GM12892 (cell line): Measurements from ENCODE around the gene TXNDC12.

Experiments used
- DNase-seq: peaks from one replicate; pipeline ENCODE4 v3.0.0; 2011; ENCODE audit not compliant: insufficient read length
- FAIRE-seq: peaks from 2 replicates; lab custom pipeline; 2011; peaks lifted over from hg19 to GRCh38; lab: Jason Lieb, UNC
- POLR2A ChIP-seq: IDR thresholded peaks from 2 replicates; pipeline ENCODE4 v1.6.1; 2011; ENCODE audit warnings: low read depth, low read length, control low read depth
- POLR2AphosphoS5 ChIP-seq: IDR thresholded peaks from 2 replicates; pipeline ENCODE4 v1.6.1; 2011; ENCODE audit warnings: low read depth, low read length, control low read depth
- TAF1 ChIP-seq: IDR thresholded peaks from 2 replicates; pipeline ENCODE4 v1.6.1; 2011; ENCODE audit warnings: low read depth, mild to moderate bottlenecking, control low read depth, low read length, borderline replicate concordance

The TXNDC12 gene

DNA sequence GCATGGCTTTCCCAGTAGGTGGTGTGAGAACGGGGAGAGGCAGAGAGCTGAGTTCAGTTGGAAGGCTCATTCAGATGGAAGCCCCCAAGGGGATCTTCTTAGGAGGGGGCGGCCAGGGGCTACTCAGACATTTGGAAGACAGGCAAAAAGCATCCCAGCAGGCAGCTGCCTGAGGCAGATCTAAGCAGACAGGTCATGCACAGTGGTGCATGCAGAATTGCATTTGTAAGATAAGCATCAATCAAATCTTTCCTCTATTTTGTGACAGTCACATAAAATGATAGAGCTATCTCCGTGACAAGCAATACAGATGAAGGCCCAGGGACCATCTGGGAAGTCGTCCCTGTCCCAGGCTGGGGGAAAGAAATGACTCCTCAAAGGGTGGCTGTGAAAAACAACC, 68.3 kb downstream of the TXNDC12 start:
- no peak for FAIRE-seq
- no peak for DNase-seq

DNA sequence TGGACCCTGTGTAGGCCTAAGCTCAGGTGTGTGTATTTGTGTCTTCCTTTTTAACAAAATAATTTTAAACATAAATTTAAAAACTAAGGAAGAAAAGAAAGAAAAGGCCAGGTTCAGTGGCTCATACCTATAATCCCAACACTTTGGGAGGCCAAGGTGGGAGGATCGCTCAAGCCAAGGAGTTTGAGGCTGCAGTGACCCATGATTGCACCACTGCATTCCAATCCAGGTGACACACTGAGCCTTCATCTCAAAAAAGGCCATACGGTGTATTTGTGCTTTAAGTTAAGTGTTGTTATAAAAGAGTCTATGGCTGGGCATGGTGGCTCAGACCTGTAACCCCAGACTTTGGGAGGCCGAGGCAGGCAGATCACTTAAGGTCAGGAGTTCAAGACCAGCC, 72.8 kb downstream of the TXNDC12 start:
- DNase-seq (no peak), FAIRE-seq (no peak)
- TF ChIP-seq POLR2A, result no peak
- no peak for TF ChIP-seq POLR2AphosphoS5
- TF ChIP-seq TAF1, result no peak

More for the DNA sequence above, 68.3 kb downstream of the TXNDC12 start:
- TF ChIP-seq POLR2A (no peak), TAF1 (no peak), POLR2AphosphoS5 (no peak)

DNA sequence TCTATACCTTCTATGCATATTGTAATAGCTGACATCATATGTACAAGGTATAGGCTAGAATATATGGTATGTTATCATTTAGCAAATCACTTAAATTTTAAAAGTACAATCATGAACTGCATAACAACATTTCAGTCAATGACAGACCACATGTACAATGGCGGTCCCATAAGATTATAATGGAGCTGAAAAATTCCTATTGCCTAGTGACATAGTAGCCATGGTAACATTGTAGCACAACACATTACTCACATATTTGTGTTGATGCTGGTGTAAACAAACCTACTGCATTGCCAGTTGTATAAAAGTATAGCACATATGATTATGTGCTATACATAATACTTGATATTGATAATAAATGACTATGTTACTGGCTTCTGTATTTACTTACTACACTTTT, 73.4 kb downstream of the TXNDC12 start:
- DNase-seq (no peak), FAIRE-seq (no peak)
- TF ChIP-seq POLR2AphosphoS5 (no peak), POLR2A (no peak), TAF1 (no peak)

DNA sequence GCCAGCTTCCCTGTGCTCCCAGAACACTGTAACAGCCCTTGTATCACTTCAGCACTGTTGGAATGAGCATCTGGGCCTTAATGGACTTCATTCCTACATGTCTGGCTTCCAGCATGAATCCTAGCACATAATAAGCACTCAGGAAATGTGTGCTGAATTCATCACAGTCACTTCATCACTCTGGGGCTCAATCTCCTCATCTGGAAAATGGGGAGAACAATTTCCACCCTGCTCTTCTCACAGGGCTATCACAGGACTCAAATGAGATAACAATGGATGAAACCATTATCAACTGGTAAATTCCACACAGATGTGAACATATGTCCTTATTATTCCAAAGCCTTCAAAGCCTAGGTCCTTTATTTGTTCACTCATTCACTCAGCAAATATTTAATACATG, 76.9 kb downstream of the TXNDC12 start:
- TF ChIP-seq POLR2AphosphoS5 (no peak), TAF1 (no peak), POLR2A (no peak)
- DNase-seq (no peak), FAIRE-seq (no peak)

DNA sequence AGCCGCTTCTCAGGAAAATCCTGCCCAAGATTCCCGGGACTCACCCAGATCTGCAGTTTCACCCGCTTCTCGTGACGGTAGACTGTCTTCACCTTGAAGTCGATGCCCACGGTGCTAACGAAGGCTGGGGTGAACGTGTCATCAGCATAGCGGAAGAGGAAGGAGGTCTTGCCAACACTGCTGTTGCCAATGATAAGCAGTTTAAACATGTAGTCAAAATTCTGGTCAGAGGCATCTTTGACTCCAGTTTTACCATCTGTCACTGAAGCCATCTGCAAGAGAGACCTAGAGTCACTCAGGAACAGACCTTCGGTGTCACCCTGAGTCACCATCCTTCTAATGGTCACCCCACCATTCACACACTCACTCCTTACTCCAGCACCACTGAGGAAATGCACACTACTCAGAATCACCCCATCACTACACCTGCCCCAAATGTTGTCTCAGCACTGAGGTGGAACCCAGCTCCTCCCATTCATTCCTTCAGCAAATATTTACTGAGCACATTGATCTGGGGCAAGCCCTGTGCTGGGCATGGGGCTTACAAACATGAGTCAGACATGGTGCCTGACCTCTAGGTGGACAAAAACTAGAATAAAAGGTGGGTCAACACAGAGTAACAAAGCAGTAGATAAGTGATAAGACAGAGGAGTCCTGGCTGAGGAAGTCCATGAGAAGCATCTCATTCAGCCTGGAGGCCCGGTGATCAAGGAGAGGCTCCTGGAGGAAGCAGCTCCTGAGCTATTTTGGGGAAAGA, 78.0 kb downstream of the TXNDC12 start:
- FAIRE-seq (no peak), DNase-seq (no peak)
- TF ChIP-seq TAF1 (no peak), POLR2A (no peak), POLR2AphosphoS5 (no peak)

DNA sequence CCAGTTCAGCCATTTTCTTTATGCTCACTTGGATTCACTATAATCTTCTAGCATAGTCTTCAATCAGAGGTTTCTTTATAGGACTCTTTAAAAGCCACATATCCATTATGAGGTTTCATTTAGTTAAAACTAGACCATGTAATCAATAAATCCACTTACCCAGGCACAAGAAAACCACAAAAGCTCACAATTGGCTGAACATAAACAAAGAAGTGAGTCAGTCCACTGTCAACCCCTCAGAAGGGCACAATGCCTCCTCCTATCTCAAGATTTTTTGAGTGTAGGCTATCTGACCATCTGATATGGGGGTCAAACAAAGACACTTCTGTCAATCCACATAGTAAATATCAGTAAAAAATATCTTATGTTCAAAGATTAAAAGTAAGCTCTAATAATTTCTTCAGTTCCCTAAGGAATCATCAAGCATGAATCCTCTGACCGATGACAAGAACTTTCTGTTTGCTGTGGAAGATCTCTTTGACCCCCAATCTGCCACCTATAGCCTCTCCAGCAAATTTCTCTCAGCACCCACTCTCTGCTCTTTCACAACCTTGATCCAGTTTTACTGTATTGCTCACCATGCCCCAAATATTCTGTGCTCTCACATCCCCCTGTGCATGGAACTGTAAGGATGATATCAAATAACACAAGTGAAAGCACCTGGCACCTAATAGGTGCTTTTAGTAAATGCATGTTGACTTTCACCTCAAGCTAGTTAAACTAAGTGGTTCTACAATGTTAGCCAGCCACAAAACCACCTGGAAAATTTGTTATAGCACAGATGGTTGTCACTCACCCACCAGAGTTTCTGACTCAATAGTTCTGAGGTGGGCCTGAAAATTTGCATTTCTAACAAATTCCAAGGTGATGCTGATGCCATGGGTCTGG, 81.2 kb downstream of the TXNDC12 start:
- no peak for TF ChIP-seq POLR2A
- TF ChIP-seq TAF1, result no peak
- TF ChIP-seq POLR2AphosphoS5, result no peak
- FAIRE-seq (peak; percentile 17), DNase-seq (no peak)
